Astrocyte (in vitro differentiated cells and primary cell): ENCODE data around the gene ENOPH1. TPM values are rescaled to one million over a fixed set of nuclear protein-coding genes. Genes with fewer than 3 reads are reported as not detected.
A peak's percentile ranks its signal among the peaks of the same experiment; 100 is the strongest.

Experiments
- DNase-seq: peaks from one replicate; pipeline ENCODE4 v3.0.0-alpha.2; 2010; ENCODE audit warnings: low read depth
- FAIRE-seq: peaks from 2 replicates; lab custom pipeline; 2011; peaks lifted over from hg19 to GRCh38; lab: Jason Lieb, UNC
- H2AFZ ChIP-seq: 2 replicates; pipeline ENCODE4 v1.6.0; 2012; ENCODE audit warnings: low read depth, low read length, inconsistent platforms
- H3K27ac ChIP-seq: 2 replicates; pipeline ENCODE4 v1.5.1; 2011; ENCODE audit warnings: low read depth, low read length, inconsistent platforms
- H3K27me3 ChIP-seq: 2 replicates; pipeline ENCODE4 v1.6.0; 2011; ENCODE audit warnings: low read length, inconsistent platforms; ENCODE audit not compliant: insufficient read depth
- H3K36me3 ChIP-seq: 2 replicates; pipeline ENCODE4 v1.5.1; 2011; ENCODE audit warnings: low read length, inconsistent platforms; ENCODE audit not compliant: insufficient read depth
- H3K4me1 ChIP-seq: 2 replicates; pipeline ENCODE4 v1.5.1; 2011; ENCODE audit warnings: low read length, inconsistent platforms; ENCODE audit not compliant: insufficient read depth
- H3K4me2 ChIP-seq: 2 replicates; pipeline ENCODE4 v1.6.0; 2012; ENCODE audit warnings: low read length, inconsistent platforms
- H3K4me3 ChIP-seq: 2 replicates; pipeline ENCODE4 v1.5.1; 2011; ENCODE audit warnings: low read depth, mild to moderate bottlenecking, low read length, inconsistent platforms; ENCODE audit not compliant: insufficient read depth
- H3K79me2 ChIP-seq: 2 replicates; pipeline ENCODE4 v1.6.0; 2012; ENCODE audit warnings: mild to moderate bottlenecking, low read length, inconsistent platforms; ENCODE audit not compliant: insufficient read depth
- H3K9ac ChIP-seq: 2 replicates; pipeline ENCODE4 v1.6.0; 2012; ENCODE audit warnings: mild to moderate bottlenecking, low read length, inconsistent platforms
- H3K9me3 ChIP-seq: 2 replicates; pipeline ENCODE4 v1.5.1; 2012; ENCODE audit warnings: low read depth, mild to moderate bottlenecking, low read length, inconsistent platforms; ENCODE audit not compliant: insufficient read depth
- H4K20me1 ChIP-seq: 2 replicates; pipeline ENCODE4 v1.6.0; 2012; ENCODE audit warnings: low read length, inconsistent platforms; ENCODE audit not compliant: insufficient read depth
- H3K27ac Mint-ChIP-seq: one replicate; pipeline ENCODE4 v1.8.0; 2021; ENCODE audit warnings: mild to moderate bottlenecking, mixed read lengths; ENCODE audit not compliant: unreplicated experiment
- H3K27me3 Mint-ChIP-seq: one replicate; pipeline ENCODE4 v1.8.0; 2021; ENCODE audit warnings: low read depth, mixed read lengths; ENCODE audit not compliant: unreplicated experiment
- H3K36me3 Mint-ChIP-seq: one replicate; pipeline ENCODE4 v1.8.0; 2021; ENCODE audit warnings: low read depth, mixed read lengths; ENCODE audit not compliant: unreplicated experiment
- H3K4me1 Mint-ChIP-seq: one replicate; pipeline ENCODE4 v1.8.0; 2021; ENCODE audit warnings: low read depth, mixed read lengths; ENCODE audit not compliant: unreplicated experiment
- H3K4me3 Mint-ChIP-seq: one replicate; pipeline ENCODE4 v1.8.0; 2021; ENCODE audit warnings: mild to moderate bottlenecking, moderate library complexity, mixed read lengths; ENCODE audit not compliant: unreplicated experiment
- H3K9me3 Mint-ChIP-seq: one replicate; pipeline ENCODE4 v1.8.0; 2021; ENCODE audit warnings: mild to moderate bottlenecking, mixed read lengths; ENCODE audit not compliant: unreplicated experiment
- EZH2 ChIP-seq: IDR thresholded peaks from 2 replicates; pipeline ENCODE4 v1.6.1; 2012; ENCODE audit warnings: mild to moderate bottlenecking, low read length, inconsistent platforms; ENCODE audit not compliant: insufficient read depth
- total RNA-seq: library from RNA; stranded (reverse); gene quantifications from 2 replicates; pipeline ENCODE4 v1.2.1, GENCODE V29; 2021
- TF ChIP-seq, protein P1 (sequence below): IDR thresholded peaks from 2 replicates; pipeline ENCODE4 v1.5.1; 2011; ENCODE audit warnings: low read depth, mild to moderate bottlenecking, inconsistent platforms, low read length, moderate library complexity; ENCODE audit not compliant: insufficient read depth

Gene ENOPH1
- total RNA-seq, 1 donor from 2014 or later = 32.6 TPM

DNA sequence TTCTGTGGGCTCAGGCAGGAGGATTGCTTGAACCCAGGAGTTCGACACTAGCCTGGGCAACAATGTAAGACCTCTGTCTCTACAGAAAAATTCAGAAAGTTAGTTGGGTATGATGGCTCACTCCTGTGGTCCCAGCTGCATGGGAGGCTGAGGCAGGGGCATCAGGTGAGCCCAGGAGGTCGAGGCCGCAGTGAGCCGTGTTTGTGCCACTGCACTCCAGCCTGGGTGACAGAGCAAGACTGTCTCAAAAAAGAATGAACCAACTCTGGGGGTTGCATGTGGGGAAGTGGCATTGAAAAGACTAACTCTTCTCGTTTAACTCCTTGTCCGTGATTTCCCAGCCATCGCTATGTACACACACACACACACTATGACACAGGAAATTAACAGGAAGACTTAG, 26.9 kb downstream of the ENOPH1 start:
- Mint-ChIP-seq H3K27me3 (no peaks in the 10 kb centered on the region), H3K4me1 (peaks cover 5% of the 10 kb centered on the region), H3K9me3 (no peaks in the 10 kb centered on the region), H3K4me3 (no peak overlapping the region), H3K36me3 (peaks cover 8% of the 10 kb centered on the region), H3K27ac (no peak overlapping the region)
- DNase-seq (no peak), FAIRE-seq (no peak)
- no peak overlapping the region for H2AFZ ChIP-seq
- H3K9me3 ChIP-seq = no peaks in the 10 kb centered on the region
- no peaks in the 10 kb centered on the region for H4K20me1 ChIP-seq
- no peak overlapping the region for H3K27ac ChIP-seq
- H3K36me3 ChIP-seq = peaks cover 20% of the 10 kb centered on the region
- no peaks in the 10 kb centered on the region for H3K27me3 ChIP-seq
- no peak overlapping the region for H3K9ac ChIP-seq
- no peaks in the 10 kb centered on the region for H3K4me1 ChIP-seq
- no peak overlapping the region for H3K4me3 ChIP-seq
- H3K4me2 ChIP-seq = no peak overlapping the region
- no peak for TF ChIP-seq EZH2
- TF ChIP-seq, protein P1, sequence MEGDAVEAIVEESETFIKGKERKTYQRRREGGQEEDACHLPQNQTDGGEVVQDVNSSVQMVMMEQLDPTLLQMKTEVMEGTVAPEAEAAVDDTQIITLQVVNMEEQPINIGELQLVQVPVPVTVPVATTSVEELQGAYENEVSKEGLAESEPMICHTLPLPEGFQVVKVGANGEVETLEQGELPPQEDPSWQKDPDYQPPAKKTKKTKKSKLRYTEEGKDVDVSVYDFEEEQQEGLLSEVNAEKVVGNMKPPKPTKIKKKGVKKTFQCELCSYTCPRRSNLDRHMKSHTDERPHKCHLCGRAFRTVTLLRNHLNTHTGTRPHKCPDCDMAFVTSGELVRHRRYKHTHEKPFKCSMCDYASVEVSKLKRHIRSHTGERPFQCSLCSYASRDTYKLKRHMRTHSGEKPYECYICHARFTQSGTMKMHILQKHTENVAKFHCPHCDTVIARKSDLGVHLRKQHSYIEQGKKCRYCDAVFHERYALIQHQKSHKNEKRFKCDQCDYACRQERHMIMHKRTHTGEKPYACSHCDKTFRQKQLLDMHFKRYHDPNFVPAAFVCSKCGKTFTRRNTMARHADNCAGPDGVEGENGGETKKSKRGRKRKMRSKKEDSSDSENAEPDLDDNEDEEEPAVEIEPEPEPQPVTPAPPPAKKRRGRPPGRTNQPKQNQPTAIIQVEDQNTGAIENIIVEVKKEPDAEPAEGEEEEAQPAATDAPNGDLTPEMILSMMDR = no peak
- no peaks in the 10 kb centered on the region for H3K79me2 ChIP-seq

DNA sequence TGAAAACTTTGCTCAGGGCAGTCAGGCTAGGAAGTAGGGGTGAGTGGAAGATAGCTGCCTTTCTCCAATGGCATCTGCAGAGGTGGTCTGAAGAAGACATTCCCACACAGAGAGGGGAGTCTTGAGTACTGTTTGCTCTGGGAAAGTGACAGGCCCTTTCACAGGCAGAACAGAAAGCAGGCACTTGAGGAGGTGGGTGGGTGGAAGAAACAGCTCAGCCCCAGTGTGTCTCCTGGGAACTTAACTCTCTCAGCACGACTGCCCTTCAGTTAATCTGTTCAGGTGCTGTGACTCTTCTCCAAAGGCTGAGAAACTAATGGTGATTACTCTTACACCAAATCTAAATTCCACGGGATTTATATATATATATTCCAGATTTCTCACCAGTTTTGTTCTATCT, 28.3 kb downstream of the ENOPH1 start:
- Histone ChIP-seq H3K4me3 (no peak overlapping the region), H3K79me2 (no peaks in the 10 kb centered on the region), H3K4me1 (no peaks in the 10 kb centered on the region), H3K27ac (no peak overlapping the region), H3K4me2 (no peak overlapping the region), H3K9ac (no peak overlapping the region), H3K27me3 (no peaks in the 10 kb centered on the region), H3K9me3 (no peaks in the 10 kb centered on the region), H2AFZ (no peak overlapping the region), H3K36me3 (peaks cover 23% of the 10 kb centered on the region), H4K20me1 (no peaks in the 10 kb centered on the region)
- TF ChIP-seq, protein P1 = no peak
- no peak for TF ChIP-seq EZH2
- DNase-seq = no peak
- Mint-ChIP-seq H3K4me3 (no peak overlapping the region), H3K4me1 (peaks cover 5% of the 10 kb centered on the region), H3K27me3 (no peaks in the 10 kb centered on the region), H3K9me3 (no peaks in the 10 kb centered on the region), H3K27ac (peak overlapping the region; percentile 19), H3K36me3 (peaks cover 8% of the 10 kb centered on the region)
- no peak for FAIRE-seq

DNA sequence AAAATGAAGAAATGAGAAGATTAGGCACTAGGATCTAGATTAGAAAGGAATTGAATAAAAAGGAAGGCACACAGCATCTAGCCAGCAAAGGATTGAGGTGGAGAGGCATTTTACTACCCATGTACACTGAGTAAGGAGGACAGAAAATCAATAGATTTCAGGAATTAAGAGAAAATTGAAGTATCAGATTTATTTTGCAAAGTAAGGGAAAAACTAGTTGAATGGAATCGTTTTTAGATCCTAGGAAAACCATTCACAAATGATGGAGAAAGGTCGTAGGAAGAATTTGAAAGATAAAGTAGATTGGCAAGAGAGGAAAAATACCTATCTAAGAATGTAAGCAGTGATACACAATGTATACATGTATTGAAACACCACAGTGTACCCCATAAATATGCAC, 31.3 kb downstream of the ENOPH1 start:
- Mint-ChIP-seq H3K4me3 (no peak overlapping the region), H3K36me3 (peaks cover 6% of the 10 kb centered on the region), H3K9me3 (no peaks in the 10 kb centered on the region), H3K27me3 (no peaks in the 10 kb centered on the region), H3K4me1 (peaks cover 5% of the 10 kb centered on the region), H3K27ac (no peak overlapping the region)
- Histone ChIP-seq H3K27me3 (no peaks in the 10 kb centered on the region), H3K4me1 (no peaks in the 10 kb centered on the region), H2AFZ (no peak overlapping the region), H3K36me3 (peaks cover 24% of the 10 kb centered on the region), H3K27ac (no peak overlapping the region), H3K79me2 (no peaks in the 10 kb centered on the region), H3K4me2 (no peak overlapping the region), H4K20me1 (no peaks in the 10 kb centered on the region), H3K4me3 (no peak overlapping the region), H3K9me3 (no peaks in the 10 kb centered on the region), H3K9ac (no peak overlapping the region)
- DNase-seq = no peak
- no peak for FAIRE-seq
- no peak for TF ChIP-seq EZH2
- TF ChIP-seq, protein P1 = no peak
